PC-9 (cell line): ENCODE data around the gene COX4I1. TPM values are rescaled to one million over a fixed set of nuclear protein-coding genes. Genes with fewer than 3 reads are reported as not detected.

ENCODE experiments used
- BruUV-seq: library from RNA; stranded (reverse); fragments of 400-500 nt; replicated peaks from 2 replicates; lab custom pipeline; 2021; lab: Mats Ljungman, UMichigan
- CTCF ChIA-PET: fragments of 300-600 bp; sonication (Branson Sonifier 250); formaldehyde crosslinking; loops from one replicate; lab custom pipeline; 2022; ENCODE audit warnings: antibody characterized with exemption; lab: Charles Lee
- POLR2A ChIA-PET: fragments of 300-600 bp; sonication (Branson Sonifier 250); formaldehyde crosslinking; loops from one replicate; lab custom pipeline; 2022; ENCODE audit warnings: antibody characterized with exemption; ENCODE audit not compliant: unreplicated experiment; lab: Charles Lee
- DNase-seq, 2 experiments: peaks; one replicate each; pipeline versions ENCODE4 v3.0.0 to v3.0.0-alpha.2; 2015 to 2022; ENCODE audit warnings: mixed read lengths in 1 of 2
- H2AFZ ChIP-seq: fragments of 200-600 bp; sonication (generic); 2 replicates; pipeline ENCODE4 v1.8.1; 2017; ENCODE audit warnings: antibody characterized with exemption
- H3F3A ChIP-seq: fragments of 200-600 bp; sonication (generic); 2 replicates; pipeline ENCODE4 v1.8.1; 2017; ENCODE audit warnings: antibody characterized with exemption, mild to moderate bottlenecking, low read depth; ENCODE audit not compliant: insufficient read depth
- H3K27ac ChIP-seq: fragments of 200-600 bp; sonication (generic); 2 replicates; pipeline ENCODE4 v1.6.1; 2016; ENCODE audit warnings: mixed run types
- H3K27me3 ChIP-seq: fragments of 200-600 bp; sonication (generic); 2 replicates; pipeline ENCODE4 v1.6.1; 2016; ENCODE audit warnings: low read depth, mixed run types; ENCODE audit not compliant: insufficient read depth
- H3K36me3 ChIP-seq: fragments of 200-600 bp; sonication (generic); 2 replicates; pipeline ENCODE4 v1.6.1; 2016; ENCODE audit warnings: low read depth, mixed run types
- H3K4me1 ChIP-seq: fragments of 200-600 bp; sonication (generic); replicated peaks from 2 replicates; pipeline ENCODE4 v1.6.1; 2016; ENCODE audit warnings: mixed run types; ENCODE audit not compliant: insufficient read depth
- H3K4me2 ChIP-seq: fragments of 200-600 bp; sonication (generic); 2 replicates; pipeline ENCODE4 v1.6.1; 2017; ENCODE audit warnings: mixed run types
- H3K4me3 ChIP-seq: fragments of 200-600 bp; sonication (generic); 2 replicates; pipeline ENCODE4 v1.6.1; 2016; ENCODE audit warnings: mixed run types
- H3K79me2 ChIP-seq: fragments of 200-600 bp; sonication (generic); 2 replicates; pipeline ENCODE4 v1.6.1; 2017; ENCODE audit warnings: low read depth, mixed run types
- H3K9me2 ChIP-seq: fragments of 200-600 bp; sonication (generic); 2 replicates; pipeline ENCODE4 v1.8.1; 2017; ENCODE audit warnings: mild to moderate bottlenecking; ENCODE audit not compliant: insufficient read depth
- H3K9me3 ChIP-seq: fragments of 200-600 bp; sonication (generic); 2 replicates; pipeline ENCODE4 v1.8.1; 2016; ENCODE audit warnings: low read depth; ENCODE audit not compliant: insufficient read depth
- H4K20me1 ChIP-seq: fragments of 200-600 bp; sonication (generic); 2 replicates; pipeline ENCODE4 v1.8.1; 2017; ENCODE audit not compliant: insufficient read depth
- EZH2 ChIP-seq: fragments of 200-600 bp; sonication (generic); IDR thresholded peaks from 2 replicates; pipeline ENCODE4 v1.8.0; 2017; ENCODE audit warnings: antibody characterized with exemption, low read depth
- intact Hi-C: fragments of 100-400 bp; cut with micrococcal nuclease; formaldehyde crosslinking; loops from one replicate; pipeline ENCODE4 v1.10.0; 2022; ENCODE audit not compliant: unreplicated experiment
- total RNA-seq: library from RNA; stranded (reverse); gene quantifications from 2 replicates; pipeline ENCODE4 v1.2.3, GENCODE V29; 2021
- TF ChIP-seq, protein P1 (sequence below): fragments of 200-600 bp; sonication (generic); conservative IDR thresholded peaks from 2 replicates; pipeline ENCODE4 v1.6.1; 2017; ENCODE audit warnings: mixed run types, antibody characterized with exemption, mild to moderate bottlenecking, moderate library complexity

Gene COX4I1
- total RNA-seq, 1 experiment from 2014 or later = 468 TPM

- Histone ChIP-seq H3K4me1 (no peaks in the 10 kb centered on the region), H3K27ac (no peak overlapping the region), H4K20me1 (no peaks in the 10 kb centered on the region), H3K4me3 (no peak overlapping the region), H3K79me2 (no peaks in the 10 kb centered on the region), H3K9me2 (no peaks in the 10 kb centered on the region), H3K9me3 (no peaks in the 10 kb centered on the region), H2AFZ (no peak overlapping the region), H3K27me3 (peaks cover 98% of the 10 kb centered on the region), H3K36me3 (no peaks in the 10 kb centered on the region), H3K4me2 (no peak overlapping the region), H3F3A (no peaks in the 10 kb centered on the region)
- POLR2A ChIA-PET = no interaction called here
- intact Hi-C loops = no loop called here
- TF ChIP-seq, protein P1, sequence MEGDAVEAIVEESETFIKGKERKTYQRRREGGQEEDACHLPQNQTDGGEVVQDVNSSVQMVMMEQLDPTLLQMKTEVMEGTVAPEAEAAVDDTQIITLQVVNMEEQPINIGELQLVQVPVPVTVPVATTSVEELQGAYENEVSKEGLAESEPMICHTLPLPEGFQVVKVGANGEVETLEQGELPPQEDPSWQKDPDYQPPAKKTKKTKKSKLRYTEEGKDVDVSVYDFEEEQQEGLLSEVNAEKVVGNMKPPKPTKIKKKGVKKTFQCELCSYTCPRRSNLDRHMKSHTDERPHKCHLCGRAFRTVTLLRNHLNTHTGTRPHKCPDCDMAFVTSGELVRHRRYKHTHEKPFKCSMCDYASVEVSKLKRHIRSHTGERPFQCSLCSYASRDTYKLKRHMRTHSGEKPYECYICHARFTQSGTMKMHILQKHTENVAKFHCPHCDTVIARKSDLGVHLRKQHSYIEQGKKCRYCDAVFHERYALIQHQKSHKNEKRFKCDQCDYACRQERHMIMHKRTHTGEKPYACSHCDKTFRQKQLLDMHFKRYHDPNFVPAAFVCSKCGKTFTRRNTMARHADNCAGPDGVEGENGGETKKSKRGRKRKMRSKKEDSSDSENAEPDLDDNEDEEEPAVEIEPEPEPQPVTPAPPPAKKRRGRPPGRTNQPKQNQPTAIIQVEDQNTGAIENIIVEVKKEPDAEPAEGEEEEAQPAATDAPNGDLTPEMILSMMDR = no peak
- no peak for TF ChIP-seq EZH2
- no TSS peak for BruUV-seq
- DNase-seq = no peak
- CTCF ChIA-PET = no interaction called here
Observed at GRCh38 chr16:85856585-85856984, 57.1 kb downstream of the COX4I1 start.

Other genes starting within 250 kb of the COX4I1 start
- 60.0 and 83.5 TPM in 2 replicates for gene GSE1, start 186.4 kb upstream of the COX4I1 start, total RNA-seq
- 18.4 and 20.2 TPM in 2 replicates for gene GINS2, start 110.7 kb upstream of the COX4I1 start, total RNA-seq
- 44.3 and 51.6 TPM in 2 replicates for gene C16orf74, start 48.6 kb upstream of the COX4I1 start, total RNA-seq
- gene EMC8, start 151 bp upstream of the COX4I1 start, total RNA-seq = 38.2 and 44.0 TPM in 2 replicates
- not detected in 2 replicates for gene IRF8, start 99.5 kb downstream of the COX4I1 start, total RNA-seq